ENCODE data around the gene SGPL1.

Gene SGPL1

DNA sequence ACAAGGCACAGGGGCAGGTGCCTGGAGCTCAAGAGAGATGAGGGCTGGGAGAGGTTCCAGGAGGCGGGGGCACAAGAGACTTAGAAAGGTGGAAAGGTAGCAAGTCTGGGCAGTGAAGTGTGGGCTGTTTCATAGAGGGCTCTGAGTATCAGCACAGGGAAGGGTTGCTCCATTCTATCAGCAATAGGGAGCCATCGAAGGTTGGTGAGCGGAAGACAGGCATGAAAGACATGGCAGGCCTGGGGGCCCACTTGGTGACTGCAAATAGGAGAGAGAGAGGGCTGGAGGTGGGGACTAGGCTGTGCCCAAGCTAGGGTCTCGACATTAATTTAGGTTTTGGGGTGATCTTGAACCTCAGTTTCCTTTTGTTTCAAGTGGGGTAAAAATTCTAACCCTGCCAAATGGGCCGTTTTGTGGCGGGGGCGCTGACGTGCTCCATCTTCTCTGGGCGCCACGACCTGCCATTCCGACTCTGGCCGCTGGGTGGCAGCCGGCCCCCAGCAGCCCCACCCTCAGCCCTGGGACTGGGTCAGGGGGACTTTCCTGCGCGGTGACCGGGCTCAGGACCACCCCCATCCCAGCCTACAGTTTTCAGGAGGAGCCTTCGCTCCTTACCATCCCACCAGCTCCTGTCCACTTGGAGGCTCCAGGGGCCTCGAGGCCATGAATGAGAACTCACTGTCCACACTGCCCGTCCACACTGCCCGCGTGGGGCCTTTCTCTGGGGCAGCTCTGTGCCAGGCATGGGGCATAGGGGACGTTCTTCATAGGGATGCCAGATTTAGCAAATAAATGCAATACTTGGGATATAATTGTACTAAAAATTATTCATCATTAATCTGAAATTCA is 109.9 kb downstream of the SGPL1 start:
- DNase-seq, result peak; percentile 13

- DNase-seq, result no peak
These were observed 110.7 kb downstream of the SGPL1 start for GRCh38 chr10:70926226-70927000.

DNA sequence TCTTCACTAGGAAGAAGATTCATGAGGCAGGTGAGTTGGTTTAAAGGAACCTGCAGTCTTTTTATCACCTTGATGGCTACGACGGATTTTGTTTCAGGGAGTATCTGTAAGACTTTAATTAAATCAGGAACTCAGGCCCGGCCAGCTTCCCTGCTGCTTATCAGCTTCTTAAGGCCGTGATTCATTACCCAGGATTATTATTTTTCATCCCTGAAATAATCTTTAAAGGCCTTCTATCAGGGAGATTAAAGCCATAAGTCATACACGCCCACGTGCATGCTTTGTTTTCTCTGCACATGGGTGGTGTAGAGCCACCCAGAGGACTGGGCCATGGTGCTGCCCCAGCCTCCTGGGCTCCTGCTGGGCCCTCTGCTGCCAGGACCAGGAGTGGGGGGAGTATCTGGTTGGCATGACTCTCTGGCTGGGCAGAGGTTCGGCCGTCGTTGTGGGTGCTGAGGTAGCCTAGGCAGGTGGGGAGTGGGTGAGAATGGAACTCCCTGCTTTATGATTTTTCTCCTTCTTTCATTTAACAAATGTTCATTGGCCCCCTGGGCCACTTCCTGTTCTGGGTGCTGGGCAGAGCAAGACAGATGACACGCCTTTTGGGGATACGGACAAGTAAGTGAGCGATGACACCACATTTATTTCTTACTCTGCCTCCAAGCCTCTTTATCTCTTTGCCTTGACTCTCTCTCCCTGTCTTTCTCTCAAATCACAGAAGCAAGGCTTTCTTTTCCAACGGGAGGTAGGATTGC is 111.6 kb downstream of the SGPL1 start:
- DNase-seq, result no peak

- no peak for DNase-seq
These were observed 112.4 kb downstream of the SGPL1 start for GRCh38 chr10:70928140-70928539.

DNA sequence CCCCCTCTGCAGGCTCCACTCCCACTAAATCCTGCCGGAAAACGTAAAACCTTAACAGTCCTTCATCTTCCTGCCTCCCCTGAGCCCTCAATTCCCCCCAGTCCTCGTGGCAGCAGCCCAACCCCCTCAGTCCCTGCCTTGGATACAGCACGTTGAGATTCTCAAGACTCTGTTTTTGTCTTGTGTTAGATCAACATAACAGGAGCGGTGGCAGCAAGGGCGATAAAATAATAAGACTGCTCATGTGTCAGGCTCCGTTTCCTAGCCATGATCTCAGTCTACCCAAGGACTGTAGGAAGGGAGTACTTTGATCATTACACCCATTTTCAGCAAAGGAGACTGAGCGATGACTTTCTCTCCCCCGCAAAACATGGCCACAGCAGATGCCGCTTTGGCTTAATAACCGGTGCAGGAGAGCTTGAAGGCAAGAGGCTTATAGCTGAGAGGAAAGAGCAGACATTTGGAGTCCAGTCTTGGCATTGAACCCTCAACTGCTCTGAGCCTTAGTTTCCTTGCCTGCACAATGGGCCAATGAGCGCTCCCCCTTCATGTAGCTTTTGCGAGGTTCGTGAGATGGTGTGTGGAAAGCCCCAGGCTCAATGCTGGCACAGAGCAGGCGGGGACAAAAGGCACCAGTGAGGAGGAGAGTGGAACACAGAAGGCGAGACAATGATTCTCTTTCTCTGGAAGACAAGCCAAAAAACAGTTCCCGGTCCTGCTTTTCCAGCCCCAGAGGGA is 114.7 kb downstream of the SGPL1 start:
- no peak for DNase-seq
